HEK293T (cell line): ENCODE measurements around the gene ZFX.

ENCODE experiments used
- BHLHE40 ChIP-seq: fragments of 450-650 bp; IDR thresholded peaks from 2 replicates; pipeline ENCODE4 v1.6.1; 2016; ENCODE audit warnings: mild to moderate bottlenecking, moderate library complexity, borderline replicate concordance
- CTBP1 ChIP-seq: fragments of 450-650 bp; IDR thresholded peaks from 2 replicates; pipeline ENCODE4 v1.6.1; 2016; ENCODE audit warnings: borderline replicate concordance
- ELF4 ChIP-seq: fragments of 450-650 bp; IDR thresholded peaks from 2 replicates; pipeline ENCODE4 v1.6.1; 2017; ENCODE audit warnings: antibody characterized with exemption
- FOXK2 ChIP-seq: fragments of 450-650 bp; IDR thresholded peaks from 2 replicates; pipeline ENCODE4 v1.6.1; 2016; ENCODE audit warnings: mild to moderate bottlenecking
- FOXM1 ChIP-seq: fragments of 450-650 bp; IDR thresholded peaks from 2 replicates; pipeline ENCODE4 v1.6.1; 2017; ENCODE audit warnings: mild to moderate bottlenecking, borderline replicate concordance
- HDGF ChIP-seq: fragments of 450-650 bp; IDR thresholded peaks from 2 replicates; pipeline ENCODE4 v1.6.1; 2017; ENCODE audit warnings: antibody characterized with exemption, borderline replicate concordance
- L3MBTL2 ChIP-seq: fragments of 450-650 bp; conservative IDR thresholded peaks from 2 replicates; pipeline ENCODE4 v1.6.1; 2016; ENCODE audit warnings: mild to moderate bottlenecking
- NFRKB ChIP-seq: fragments of 450-650 bp; IDR thresholded peaks from 2 replicates; pipeline ENCODE4 v1.6.1; 2016; ENCODE audit warnings: mild to moderate bottlenecking, moderate library complexity
- PKNOX1 ChIP-seq: fragments of 450-650 bp; IDR thresholded peaks from 2 replicates; pipeline ENCODE4 v1.6.1; 2016
- SP1 ChIP-seq: fragments of 450-650 bp; IDR thresholded peaks from 2 replicates; pipeline ENCODE4 v1.6.1; 2017
- SUZ12 ChIP-seq: fragments of 450-650 bp; IDR thresholded peaks from 2 replicates; pipeline ENCODE4 v1.6.1; 2016; ENCODE audit warnings: mild to moderate bottlenecking
- TARDBP ChIP-seq: fragments of 450-650 bp; IDR thresholded peaks from 2 replicates; pipeline ENCODE4 v1.6.1; 2016
- ZNF384 ChIP-seq: fragments of 450-650 bp; IDR thresholded peaks from 2 replicates; pipeline ENCODE4 v1.6.1; 2016

DNA sequence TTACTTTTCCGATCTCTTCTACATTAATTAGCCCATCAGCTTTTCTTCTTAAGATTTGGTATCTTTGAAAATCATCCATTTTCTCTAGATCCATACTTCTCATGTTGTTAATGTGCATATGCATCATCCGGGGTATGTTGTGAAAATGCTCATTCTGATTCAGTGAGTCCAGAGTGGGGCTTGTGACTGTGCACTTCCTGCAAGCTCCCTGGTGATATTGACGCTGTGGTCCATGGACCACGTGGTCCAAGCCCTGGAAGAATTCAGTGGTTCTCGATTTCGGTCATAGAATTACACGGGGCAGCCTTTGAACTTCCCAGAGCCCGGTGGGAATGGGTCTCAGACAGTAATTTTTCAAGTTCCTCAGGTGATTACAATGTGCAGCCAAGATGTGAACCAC lies 69.8 kb downstream of the ZFX start:
- TF ChIP-seq SP1 (no peak), FOXM1 (no peak), CTBP1 (no peak), HDGF (no peak), ZNF384 (no peak), BHLHE40 (no peak), FOXK2 (no peak), ELF4 (no peak), SUZ12 (no peak), TARDBP (no peak), PKNOX1 (no peak), NFRKB (no peak), L3MBTL2 (no peak)
